Measurements from ENCODE around the gene LACRT. TPM values are rescaled to one million over a fixed set of nuclear protein-coding genes. Genes with fewer than 3 reads are reported as not detected.

The LACRT gene
- total and polyA plus RNA-seq, 2 donors (not counting 3 experiments of a cell fraction or from before 2014, with no cell fraction given), result not detected

- Histone ChIP-seq H3K79me2 (ENCODE audit: control insufficient read depth, insufficient read depth, low read length) (no peaks in the 10 kb centered on the region), H2AFZ (ENCODE audit: low read depth, low read length) (no peak overlapping the region), H3K4me3 (replicated peaks in 1 of 3; ENCODE audit: insufficient read depth in 1 of 3, low read depth in 1 of 3, low read length in 3 of 3) (no peak overlapping the region), H3K36me3 (ENCODE audit: control insufficient read depth in 2 of 2, extremely low read depth in 1 of 2, insufficient read depth in 2 of 2, low read length in 2 of 2) (no peaks in the 10 kb centered on the region), H3K9me1 (replicated peaks; ENCODE audit: control insufficient read depth, extremely low read depth, insufficient read depth, low read length) (no peaks in the 10 kb centered on the region), H3K9ac (replicated peaks; ENCODE audit: extremely low read depth, insufficient read depth, low read length) (no peak overlapping the region), H3K9me3 (replicated peaks; ENCODE audit: control insufficient read depth, insufficient read depth, low read length) (no peaks in the 10 kb centered on the region), H4K20me1 (replicated peaks; ENCODE audit: control insufficient read depth, extremely low read depth, insufficient read depth, low read length) (no peaks in the 10 kb centered on the region), H3K4me1 (ENCODE audit: control insufficient read depth, extremely low read depth, insufficient read depth, low read length) (no peaks in the 10 kb centered on the region), H3K27me3 (ENCODE audit: control insufficient read depth in 2 of 2, insufficient read depth in 2 of 2, low read length in 2 of 2) (peaks cover 0 to 2% of the 10 kb centered on the region in 2 experiments), H3K4me2 (ENCODE audit: insufficient read depth, low read length) (no peak overlapping the region), H3K27ac (ENCODE audit: insufficient read depth, low read depth, low read length) (no peak overlapping the region)
- BruUV-seq (replicated peaks), result no TSS peak
- POLR2A ChIA-PET, result no interaction called here
- dilution Hi-C loops (cut with MboI; ENCODE audit: extremely low pct_ligation_motif_present, low sequenced_read_pairs), result no loop called here
- no peak for TF ChIP-seq EZH2 (IDR thresholded peaks at IDR 0.05; ENCODE audit: borderline replicate concordance, low read depth, low read length, severe bottlenecking)
- no peak for TF ChIP-seq GATA2 (IDR thresholded peaks at IDR 0.05; ENCODE audit: insufficient read depth, insufficient read length, low read depth, low read length)
- TF ChIP-seq MAX (IDR thresholded peaks at IDR 0.05; ENCODE audit: insufficient read depth, insufficient read length), result no peak
- no peak for TF ChIP-seq POLR2A (IDR thresholded peaks at IDR 0.05; ENCODE audit: low read depth, low read length)
- TF ChIP-seq MYC (IDR thresholded peaks at IDR 0.05; ENCODE audit: low read depth, low read length), result no peak
- no peak for TF ChIP-seq FOS (IDR thresholded peaks at IDR 0.05; ENCODE audit: borderline replicate concordance, insufficient read depth, low read length)
- TF ChIP-seq POLR2AphosphoS5 (IDR thresholded peaks at IDR 0.05; ENCODE audit: insufficient read depth, low read depth, low read length), result no peak
- TF ChIP-seq JUN (IDR thresholded peaks at IDR 0.05; ENCODE audit: borderline replicate concordance, insufficient read depth, insufficient read length, low read depth), result no peak
- no peak for TF ChIP-seq CTCF (IDR thresholded peaks at IDR 0.05; ENCODE audit: extremely low read depth in 1 of 2, insufficient read depth in 1 of 2, low read depth in 1 of 2, low read length in 2 of 2)
- CTCF ChIA-PET, result no interaction called here
- no peak for FAIRE-seq
- no peak for DNase-seq (ENCODE audit: low read depth, low spot score)
- intact Hi-C loops (cut with micrococcal nuclease), result no loop called here
Observed at GRCh38 chr12:54608156-54608555, 26.5 kb downstream of the LACRT start.

Data from endothelial cell of umbilical vein (primary cell).